Femur (tissue), 1 donor: ENCODE data around the gene PANK4.
A peak's percentile ranks its signal among the peaks of the same experiment; 100 is the strongest.
"Not testable (repeated sequence)": the region's sequence is repeated elsewhere in the genome, so short reads cannot be mapped to it uniquely, and the experiment has no call there.

Experiments
- DNase-seq: peaks from one replicate; pipeline ENCODE4 v3.0.0-alpha.2; 2017

Gene PANK4

GRCh38 chr1:2525920-2526823 lies at the start of gene PANK4:
TSS of gene PANK4 (minus strand) at chr1:2526596. CDS start at chr1:2526587, 9 bp downstream.
- peak; percentile 95 for DNase-seq

GRCh38 chr1:2574350-2574749 lies 48.0 kb upstream of the PANK4 start:
- DNase-seq: no peak

GRCh38 chr1:2573250-2573920 lies 47.0 kb upstream of the PANK4 start:
- DNase-seq: no peak

GRCh38 chr1:2571348-2571747 lies 45.0 kb upstream of the PANK4 start:
- DNase-seq: no peak

GRCh38 chr1:2570332-2570731 lies 43.9 kb upstream of the PANK4 start:
- no peak for DNase-seq

GRCh38 chr1:2569703-2570102 lies 43.3 kb upstream of the PANK4 start:
- DNase-seq: not testable (repeated sequence)

- no peak for DNase-seq
These were observed 42.7 kb upstream of the PANK4 start for GRCh38 chr1:2569060-2569459.

- not testable (repeated sequence) for DNase-seq
These were observed 41.9 kb upstream of the PANK4 start for GRCh38 chr1:2568187-2568816.

- DNase-seq: no peak
These were observed 40.8 kb upstream of the PANK4 start for GRCh38 chr1:2567083-2567679.

- DNase-seq: no peak
These were observed 40.0 kb upstream of the PANK4 start for GRCh38 chr1:2566101-2567045.

- no peak for DNase-seq
These were observed 38.5 kb upstream of the PANK4 start for GRCh38 chr1:2564815-2565374.

- no peak for DNase-seq
These were observed 37.8 kb upstream of the PANK4 start for GRCh38 chr1:2564006-2564814.

- no peak for DNase-seq
These were observed 36.8 kb upstream of the PANK4 start for GRCh38 chr1:2563205-2563604.

- DNase-seq: no peak
These were observed 35.8 kb upstream of the PANK4 start for GRCh38 chr1:2561898-2562895.

GRCh38 chr1:2561446-2561845 lies 35.0 kb upstream of the PANK4 start:
- DNase-seq: no peak

GRCh38 chr1:2560299-2561073 lies 34.1 kb upstream of the PANK4 start:
- no peak for DNase-seq

GRCh38 chr1:2559509-2560298 lies 33.3 kb upstream of the PANK4 start:
- DNase-seq: no peak

- no peak for DNase-seq
These were observed 32.5 kb upstream of the PANK4 start for GRCh38 chr1:2558861-2559260.
